ENCODE data around the gene RASGRP4. TPM values are rescaled to one million over a fixed set of nuclear protein-coding genes. Genes with fewer than 3 reads are reported as not detected.
"Not testable (repeated sequence)": the region's sequence is repeated elsewhere in the genome, so short reads cannot be mapped to it uniquely, and the experiment has no call there.

RASGRP4 gene
- total RNA-seq, 2 donors from 2014 or later, result 3.6 to 16.9 TPM

- H3K27me3 ChIP-seq (replicated peaks; ENCODE audit: insufficient read depth), result no peaks in the 10 kb centered on the region
- ATAC-seq (ENCODE audit: insufficient number of reproducible peaks, low FRiP score, low read depth), result no peak
- DNase-seq (ENCODE audit: low spot score), result no peak
- TF ChIP-seq CTCF (IDR thresholded peaks at IDR 0.05), result no peak
- no peak overlapping the region for H3K27ac ChIP-seq
- H3K4me1 ChIP-seq (ENCODE audit: control insufficient read depth in 1 of 2, low read depth in 2 of 2), result no peaks in the 10 kb centered on the region
- no peaks in the 10 kb centered on the region for H3K9me3 ChIP-seq
- H3K36me3 ChIP-seq, result no peaks in the 10 kb centered on the region
- no peak overlapping the region for H3K4me3 ChIP-seq
Measured at GRCh38 chr19:38411041-38411712, 14.8 kb downstream of the RASGRP4 start.

GRCh38 chr19:38410407-38410806 is 15.6 kb downstream of the RASGRP4 start:
- not testable (repeated sequence) for H3K27me3 ChIP-seq (replicated peaks; ENCODE audit: insufficient read depth); ATAC-seq (ENCODE audit: insufficient number of reproducible peaks, low FRiP score, low read depth); H3K4me3 ChIP-seq; H3K4me1 ChIP-seq (ENCODE audit: control insufficient read depth in 1 of 2, low read depth in 2 of 2); H3K9me3 ChIP-seq; H3K36me3 ChIP-seq; H3K27ac ChIP-seq; DNase-seq (ENCODE audit: low spot score)

- Histone ChIP-seq H3K4me1 (ENCODE audit: control insufficient read depth in 1 of 2, low read depth in 2 of 2) (no peaks in the 10 kb centered on the region), H3K4me3 (no peak overlapping the region), H3K27me3 (replicated peaks; ENCODE audit: insufficient read depth) (no peaks in the 10 kb centered on the region), H3K27ac (no peak overlapping the region), H3K36me3 (no peaks in the 10 kb centered on the region), H3K9me3 (no peaks in the 10 kb centered on the region)
- DNase-seq (ENCODE audit: low spot score) (no peak), ATAC-seq (ENCODE audit: insufficient number of reproducible peaks, low FRiP score, low read depth) (no peak)
- no peak for TF ChIP-seq CTCF (IDR thresholded peaks at IDR 0.05)
Measured at GRCh38 chr19:38409631-38410133, 16.3 kb downstream of the RASGRP4 start.

- TF ChIP-seq CTCF (IDR thresholded peaks at IDR 0.05), result no peak
- H3K4me1 ChIP-seq (ENCODE audit: control insufficient read depth in 1 of 2, low read depth in 2 of 2), result peaks cover 0 to 11% of the 10 kb centered on the region in 2 donors
- peaks cover under 1% of the 10 kb centered on the region for H3K27me3 ChIP-seq (replicated peaks; ENCODE audit: insufficient read depth)
- no peaks in the 10 kb centered on the region for H3K36me3 ChIP-seq
- ATAC-seq (ENCODE audit: insufficient number of reproducible peaks, low FRiP score, low read depth) (no peak), DNase-seq (ENCODE audit: low spot score) (no peak)
- no peak overlapping the region for H3K4me3 ChIP-seq
- H3K9me3 ChIP-seq, result no peaks in the 10 kb centered on the region
- no peak overlapping the region for H3K27ac ChIP-seq
Measured at GRCh38 chr19:38405276-38405675, 20.7 kb downstream of the RASGRP4 start.

- no peaks in the 10 kb centered on the region for H3K9me3 ChIP-seq
- no peak for ATAC-seq (ENCODE audit: insufficient number of reproducible peaks, low FRiP score, low read depth)
- no peak overlapping the region for H3K4me3 ChIP-seq
Measured at GRCh38 chr19:38404858-38405257, 21.2 kb downstream of the RASGRP4 start.

More at GRCh38 chr19:38404858-38405257, 21.2 kb downstream of the RASGRP4 start:
- peaks cover 0 to 11% of the 10 kb centered on the region in 2 donors for H3K4me1 ChIP-seq (ENCODE audit: control insufficient read depth in 1 of 2, low read depth in 2 of 2)
- TF ChIP-seq CTCF (IDR thresholded peaks at IDR 0.05), result no peak
- peaks cover 3% of the 10 kb centered on the region for H3K27me3 ChIP-seq (replicated peaks; ENCODE audit: insufficient read depth)
- no peak for DNase-seq (ENCODE audit: low spot score)
- H3K36me3 ChIP-seq, result no peaks in the 10 kb centered on the region
- H3K27ac ChIP-seq, result no peak overlapping the region

All from thoracic aorta (tissue), 2 donors.